ENCODE results near the gene KRT39. TPM values are rescaled to one million over a fixed set of nuclear protein-coding genes. Genes with fewer than 3 reads are reported as not detected.

The KRT39 gene
- total and polyA plus RNA-seq, 2 of the 13 experiments (the other 11 are each of a cell fraction or from before 2014, with no cell fraction given): 0.07 to 1.2 TPM

GRCh38 chr17:40936437-40936971, 30.2 kb downstream of the KRT39 start (continued):
- TF ChIP-seq ZNF18 (CRISPR knock-in tag; IDR thresholded peaks at IDR 0.05; ENCODE audit: insufficient replicate concordance): no peak
- TF ChIP-seq ZMYM2 (CRISPR knock-in tag; IDR thresholded peaks at IDR 0.05): no peak
- TF ChIP-seq ZNF503 (CRISPR knock-in tag; IDR thresholded peaks at IDR 0.05): no peak
- peak; percentile 59 for TF ChIP-seq TAF1 (CRISPR knock-in tag; IDR thresholded peaks at IDR 0.05)
- TF ChIP-seq ZNF589 (CRISPR knock-in tag; conservative IDR thresholded peaks at IDR 0.05): no peak
- TF ChIP-seq TCF7L2 (IDR thresholded peaks at IDR 0.05; ENCODE audit: low read depth, low read length): no peak
- no peak for TF ChIP-seq GABPA (IDR thresholded peaks at IDR 0.05; ENCODE audit: low read depth, low read length)
- TF ChIP-seq GABPA (CRISPR knock-in tag; IDR thresholded peaks at IDR 0.05; ENCODE audit: low read depth): peak; percentile 13; the same call in 1 of the 2 replicates
- TF ChIP-seq POLR2A (IDR thresholded peaks at IDR 0.05; ENCODE audit: insufficient read depth in 1 of 2, low read depth in 2 of 2, low read length in 2 of 2): peak; percentile 33 to 75; a peak in 2 of 4 replicates
- 0 out of 2 replicates have a peak, but pooled peaks have one; percentile 33 for TF ChIP-seq PHF21A (CRISPR knock-in tag; IDR thresholded peaks at IDR 0.05)
- no peak for TF ChIP-seq TRAFD1 (CRISPR knock-in tag; IDR thresholded peaks at IDR 0.05; ENCODE audit: borderline replicate concordance)
- no peak for TF ChIP-seq SNAPC4 (CRISPR knock-in tag; IDR thresholded peaks at IDR 0.05)
- TF ChIP-seq SMC3 (IDR thresholded peaks at IDR 0.05; ENCODE audit: low read length): peak; percentile 6; the same call in 1 of the 2 replicates
- TF ChIP-seq TOE1 (CRISPR knock-in tag; IDR thresholded peaks at IDR 0.05): no peak
- TF ChIP-seq PHF20 (CRISPR knock-in tag; IDR thresholded peaks at IDR 0.05): no peak
- no peak for TF ChIP-seq ZNF597 (CRISPR knock-in tag; IDR thresholded peaks at IDR 0.05)
- no peak for TF ChIP-seq PTBP1 (IDR thresholded peaks at IDR 0.05; ENCODE audit: low read depth, low read length, poor library complexity, severe bottlenecking)

Data from HepG2 (cell line).